Right lung (tissue), 5 donors: Measurements from ENCODE around the gene SLC35F3. TPM values are rescaled to one million over a fixed set of nuclear protein-coding genes. Genes with fewer than 3 reads are reported as not detected.

Experiments used
- DNase-seq, 2 donors: peaks; one replicate each; pipeline ENCODE4 v3.0.0-alpha.2; 2013
- polyA plus RNA-seq, 5 donors: library from polyadenylated mRNA; unstranded; fragments of 120-200 nt; gene quantifications; one replicate each; pipeline versions ENCODE4 v1.2.1 to v1.2.3, GENCODE V29; 2013; ENCODE audit warnings: inconsistent platforms in 1 of 5, low replicate concordance in 1 of 5; ENCODE audit not compliant: insufficient read length in 5 of 5, insufficient read depth in 1 of 5

SLC35F3 gene
- polyA plus RNA-seq, 5 donors: 0.97 to 1.9 (median 1.8) TPM

GRCh38 chr1:234362558-234362957, 458.1 kb downstream of the SLC35F3 start:
- no peak for DNase-seq

- no peak for DNase-seq
These were observed 464.0 kb downstream of the SLC35F3 start for GRCh38 chr1:234368320-234369032.

GRCh38 chr1:234369033-234369430, 464.6 kb downstream of the SLC35F3 start:
- DNase-seq: no peak

GRCh38 chr1:234369784-234370183, 465.3 kb downstream of the SLC35F3 start:
- no peak for DNase-seq

GRCh38 chr1:234371414-234371813, 466.9 kb downstream of the SLC35F3 start:
- no peak for DNase-seq

GRCh38 chr1:234372011-234372757, 467.7 kb downstream of the SLC35F3 start:
- DNase-seq: peak in 1 of 2 donors; percentile 2

- peak; percentile 95 for DNase-seq
These were observed 468.8 kb downstream of the SLC35F3 start, which contains the start of gene COA6 for GRCh38 chr1:234373064-234373958. COA6 (plus strand) TSS chr1:234373456; CDS start chr1:234373467, 11 bp downstream.

GRCh38 chr1:234373959-234374254, 469.4 kb downstream of the SLC35F3 start:
- no peak for DNase-seq
